ENCODE measurements around the gene SLC35F3.
"Not testable (repeated sequence)": the region's sequence is repeated elsewhere in the genome, so short reads cannot be mapped to it uniquely, and the experiment has no call there.

Gene SLC35F3

GRCh38 chr1:234150892-234151291 is 246.4 kb downstream of the SLC35F3 start:
- no peak for DNase-seq

- DNase-seq = not testable (repeated sequence)
Measured at GRCh38 chr1:234152344-234152743, 247.9 kb downstream of the SLC35F3 start.

- peak; percentile 69 to 85 (median 81) for DNase-seq
Measured at GRCh38 chr1:234154320-234155251, 250.1 kb downstream of the SLC35F3 start.

GRCh38 chr1:234162661-234163060 is 258.2 kb downstream of the SLC35F3 start:
- no peak for DNase-seq

- peak in 1 of 3 donors; percentile 1 for DNase-seq
Measured at GRCh38 chr1:234163267-234163919, 258.9 kb downstream of the SLC35F3 start.

GRCh38 chr1:234164098-234164709 is 259.7 kb downstream of the SLC35F3 start:
- no peak for DNase-seq

GRCh38 chr1:234168061-234168724 is 263.7 kb downstream of the SLC35F3 start:
- DNase-seq = no peak

- no peak for DNase-seq
Measured at GRCh38 chr1:234169161-234169849, 264.8 kb downstream of the SLC35F3 start.

- DNase-seq = no peak
Measured at GRCh38 chr1:234170067-234170466, 265.6 kb downstream of the SLC35F3 start.

- no peak for DNase-seq
Measured at GRCh38 chr1:234170622-234171021, 266.1 kb downstream of the SLC35F3 start.

GRCh38 chr1:234173968-234174367 is 269.5 kb downstream of the SLC35F3 start:
- no peak for DNase-seq

GRCh38 chr1:234175363-234175762 is 270.9 kb downstream of the SLC35F3 start:
- DNase-seq = no peak

GRCh38 chr1:234176000-234176399 is 271.5 kb downstream of the SLC35F3 start:
- DNase-seq = no peak

- not testable (repeated sequence) for DNase-seq
Measured at GRCh38 chr1:234176847-234177246, 272.4 kb downstream of the SLC35F3 start.

- no peak for DNase-seq
Measured at GRCh38 chr1:234185438-234185837, 281.0 kb downstream of the SLC35F3 start.

GRCh38 chr1:234186037-234186688 is 281.7 kb downstream of the SLC35F3 start:
- no peak for DNase-seq

- peak in 1 of 3 donors; percentile 7 for DNase-seq
Measured at GRCh38 chr1:234188454-234188792, 283.9 kb downstream of the SLC35F3 start.

- DNase-seq = no peak
Measured at GRCh38 chr1:234197839-234198238, 293.4 kb downstream of the SLC35F3 start.

- DNase-seq = no peak
Measured at GRCh38 chr1:234199476-234200127, 295.1 kb downstream of the SLC35F3 start.

GRCh38 chr1:234200566-234200965 is 296.1 kb downstream of the SLC35F3 start:
- no peak for DNase-seq

GRCh38 chr1:234201600-234201999 is 297.1 kb downstream of the SLC35F3 start:
- no peak for DNase-seq
